GM12873 (cell line): Measurements from ENCODE around the gene TMEM42.

Source experiments
- CTCF ChIP-seq: IDR thresholded peaks from 2 replicates; pipeline ENCODE4 v1.5.1; 2012; ENCODE audit warnings: low read depth, mild to moderate bottlenecking, moderate library complexity, low read length, control low read depth; ENCODE audit not compliant: insufficient read depth; ENCODE audit errors: missing control alignments

TMEM42 gene

DNA sequence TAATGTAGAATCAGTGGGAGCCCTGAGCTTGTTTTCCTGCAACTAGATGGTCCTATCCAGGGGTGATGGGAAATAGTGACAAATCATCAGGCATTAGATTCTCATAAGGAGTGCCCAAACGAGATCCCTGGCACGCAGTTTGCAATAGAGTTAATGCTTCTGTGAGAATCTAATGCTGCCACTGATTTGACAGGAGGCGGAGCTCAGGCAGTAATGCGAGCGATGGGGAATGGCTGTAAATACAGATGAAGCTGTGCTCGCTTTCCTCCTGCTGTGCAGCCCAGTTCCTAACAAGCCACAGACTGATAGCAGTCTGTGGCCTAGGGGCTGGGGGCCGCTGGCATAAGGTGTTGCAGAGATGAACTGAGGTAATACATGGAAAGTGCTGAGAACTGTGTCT, 28.3 kb upstream of the TMEM42 start:
- no peak for TF ChIP-seq CTCF

DNA sequence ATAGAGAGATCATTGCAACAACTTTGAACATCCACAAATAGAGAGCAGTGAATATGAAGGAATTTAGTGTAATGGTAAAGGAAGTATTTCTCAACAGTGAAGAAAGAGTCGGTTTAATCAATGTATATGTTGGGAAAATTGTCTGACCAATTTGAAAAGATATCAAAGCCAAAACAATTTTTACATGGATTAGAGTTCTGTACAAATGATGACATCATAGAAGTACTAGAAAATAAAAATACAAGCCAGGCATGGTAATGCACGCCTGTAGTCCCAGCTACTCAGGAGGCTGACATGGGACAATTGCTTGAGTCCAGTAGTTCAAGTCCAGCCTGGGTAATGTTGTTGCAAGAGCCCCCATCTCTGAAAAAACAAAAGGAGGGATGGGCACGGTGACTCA, 26.0 kb upstream of the TMEM42 start:
- TF ChIP-seq CTCF = no peak

DNA sequence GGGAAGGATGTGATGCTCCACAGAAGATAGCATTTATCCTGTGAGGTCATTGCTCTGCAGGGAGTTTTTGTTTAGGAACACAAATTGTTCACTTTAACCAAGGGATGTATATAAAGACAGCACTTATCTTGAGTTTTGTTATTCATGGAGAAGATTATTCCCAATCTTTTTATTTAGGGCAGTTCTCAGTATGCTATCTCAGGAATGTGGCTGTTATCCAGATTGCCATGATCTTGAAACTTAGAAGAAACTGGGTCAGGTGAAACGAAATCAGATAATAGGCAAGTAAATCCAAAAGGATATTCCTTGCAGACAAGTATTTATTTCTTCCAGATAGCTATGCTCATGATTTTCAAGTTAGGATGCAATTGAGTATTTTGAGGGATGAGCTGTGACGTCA, 19.3 kb upstream of the TMEM42 start:
- no peak for TF ChIP-seq CTCF

- TF ChIP-seq CTCF = no peak
Measured at GRCh38 chr3:44845528-44846520, 15.9 kb upstream of the TMEM42 start.

DNA sequence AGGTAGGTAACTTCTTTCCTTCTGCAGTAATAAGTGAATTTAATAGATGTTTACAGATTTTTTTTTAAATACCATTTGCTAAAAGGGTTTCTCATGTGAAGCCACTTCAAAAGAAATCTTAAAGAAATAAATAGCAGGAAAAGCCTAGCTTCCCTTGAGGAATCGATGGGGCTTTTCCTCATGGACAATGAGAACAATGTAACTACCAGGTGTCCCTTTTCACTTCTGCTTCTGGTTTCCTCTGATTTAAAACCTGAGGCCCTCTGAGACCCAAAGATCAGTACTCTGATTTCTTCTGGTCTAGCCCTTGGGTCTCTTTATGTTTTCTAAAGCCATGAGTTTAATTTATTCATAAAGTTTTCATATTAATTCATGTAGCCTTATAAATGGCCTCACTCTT, 13.1 kb upstream of the TMEM42 start:
- TF ChIP-seq CTCF = no peak

DNA sequence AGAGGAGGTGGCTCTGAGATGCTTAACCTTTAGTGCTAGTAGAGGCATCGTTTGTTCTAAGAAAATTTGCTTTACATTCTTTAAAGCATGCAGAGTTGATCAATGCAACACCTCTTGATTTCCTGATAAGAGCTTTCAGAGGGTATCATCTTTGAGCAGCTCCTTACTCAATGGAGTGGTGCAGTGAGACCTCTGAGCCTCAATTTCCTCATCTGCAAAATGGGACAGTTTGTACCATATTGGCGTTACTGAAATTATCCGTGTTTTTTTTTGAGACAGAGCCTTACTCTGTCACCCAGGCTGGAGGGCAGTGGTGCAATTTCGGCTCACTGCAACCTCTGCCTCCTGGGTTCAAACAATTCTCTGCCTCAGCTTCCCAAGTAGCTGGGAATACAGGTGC, 1.6 kb upstream of the TMEM42 start:
- TF ChIP-seq CTCF = no peak

- TF ChIP-seq CTCF = no peak
Measured at GRCh38 chr3:44862226-44862637, 520 bp downstream of the TMEM42 start.
